Sigmoid colon (tissue), 7 donors: Measurements from ENCODE around the gene TMEM106C. TPM values are rescaled to one million over a fixed set of nuclear protein-coding genes. Genes with fewer than 3 reads are reported as not detected.

Experiments used
- DNase-seq: peaks from one replicate; pipeline ENCODE4 v3.0.0-alpha.2; 2019
- H3K27ac ChIP-seq, 4 donors: fragments of 200-600 bp; sonication (generic); one replicate each; pipeline ENCODE4 v1.5.1; 2016 to 2019; ENCODE audit warnings: mild to moderate bottlenecking in 1 of 4
- H3K27me3 ChIP-seq, 3 donors: fragments of 200-600 bp; sonication (generic); one replicate each; pipeline ENCODE4 v1.5.1; 2019; ENCODE audit warnings: mild to moderate bottlenecking in 1 of 3
- H3K36me3 ChIP-seq, 4 donors: fragments of 200-600 bp; sonication (generic); one replicate each; pipeline ENCODE4 v1.5.1; 2016 to 2019
- H3K4me1 ChIP-seq, 4 donors: fragments of 200-600 bp; sonication (generic); one replicate each; pipeline ENCODE4 v1.5.1; 2017 to 2019
- H3K4me3 ChIP-seq, 4 donors: fragments of 200-600 bp; sonication (generic); one replicate each; pipeline ENCODE4 v1.5.1; 2017 to 2019; ENCODE audit warnings: mild to moderate bottlenecking in 2 of 4, moderate library complexity in 1 of 4
- H3K9me3 ChIP-seq, 4 donors: fragments of 200-600 bp in 3 of 4; sonication (generic) in 3 of 4; one replicate each; pipeline versions ENCODE4 v1.5.1 to v1.6.1; 2013 to 2019
- EP300 ChIP-seq, 4 donors: sonication (generic); formaldehyde crosslinking; IDR thresholded peaks; one replicate each; pipeline ENCODE4 v1.6.1; 2017; ENCODE audit warnings: antibody characterized with exemption in 4 of 4
- POLR2A ChIP-seq, 2 donors: fragments of 450-650 bp; IDR thresholded peaks; one replicate each; pipeline ENCODE4 v1.6.1; 2016; ENCODE audit warnings: antibody characterized with exemption in 2 of 2, mild to moderate bottlenecking in 2 of 2, moderate library complexity in 2 of 2
- POLR2AphosphoS5 ChIP-seq, 4 donors: sonication (generic); formaldehyde crosslinking; IDR thresholded peaks; one replicate each; pipeline ENCODE4 v1.6.1; 2017; ENCODE audit warnings: antibody characterized with exemption in 4 of 4
- whole genome bisulfite sequencing, 2 donors: extraction: QIAGEN DNeasy Blood & Tissue Kit; methylation state at CpG; one replicate each; pipeline ENCODE4 v1.1.7; 2013; 5-methylcytosine and 5-hydroxymethylcytosine counted together
- intact Hi-C: fragments of 100-400 bp; cut with DNase I; formaldehyde crosslinking; loops from one replicate; pipeline ENCODE4 v1.15.1; 2023
- polyA plus RNA-seq, 3 donors: library from polyadenylated mRNA; stranded (reverse); fragments of 200-250 nt; gene quantifications; one replicate each; pipeline ENCODE4 v1.2.3, GENCODE V29; 2013
- total RNA-seq, 4 donors: library from RNA; depleted of rRNA; stranded (reverse); fragments of >200 nt; gene quantifications; one replicate each; pipeline ENCODE4 v1.1.0, GENCODE V29; 2016
- TF ChIP-seq, protein P1 (sequence below), 4 experiments: fragments of 450-650 bp in 3 of 4; fragments of 200-600 bp in 1 of 4; IDR thresholded peaks; one replicate each; pipeline ENCODE4 v1.5.1; 2016 to 2019; ENCODE audit warnings: antibody characterized with exemption in 4 of 4, mild to moderate bottlenecking in 3 of 4, moderate library complexity in 2 of 4
- donor health status: healthy with polysubstance abuse.
- donor health status: Bipolar disorder and iron deficiency.
- donor health status: healthy.

TMEM106C gene
- total and polyA plus RNA-seq, 7 donors, result 46.2 to 199 (median 122) TPM

DNA sequence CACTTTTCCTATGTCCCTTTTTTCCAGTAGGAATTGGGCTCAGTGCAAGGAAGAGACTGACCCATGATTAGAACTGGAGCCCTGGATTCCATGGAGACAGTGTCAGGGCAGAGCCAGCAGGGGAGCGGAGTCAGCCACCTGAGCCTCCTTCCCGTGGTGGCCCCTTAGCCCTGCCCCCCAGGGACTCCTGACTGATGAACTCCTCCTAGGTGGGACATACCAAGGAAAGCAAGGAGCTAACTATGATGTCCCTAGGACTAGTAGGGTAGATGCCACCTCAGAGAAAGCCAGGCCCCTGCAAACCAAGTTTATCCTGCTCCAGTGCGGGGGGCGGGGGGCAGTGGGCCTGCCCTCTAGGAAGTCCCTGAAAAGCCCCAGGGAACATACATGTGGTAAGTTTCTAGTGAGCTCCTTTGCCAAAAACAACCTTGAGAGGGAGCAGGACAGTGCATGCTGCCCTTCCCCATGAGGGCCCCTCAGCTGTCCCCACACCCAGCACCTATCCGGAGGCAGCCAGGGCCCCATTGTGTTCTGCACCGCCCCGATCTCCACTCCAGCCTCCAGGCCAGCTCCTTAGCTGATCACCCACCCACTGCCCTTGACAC is 47.1 kb downstream of the TMEM106C start:
- DNase-seq, result no peak
- WGBS, 2 donors, result 67 to 78% methylated on average over 7 of the region's 7 CpGs
- Histone ChIP-seq H3K4me1 (no peaks in the 10 kb centered on the region), H3K4me3 (no peak overlapping the region), H3K27me3 (peaks cover under 1 to 38% (median 12%) of the 10 kb centered on the region in 3 donors), H3K9me3 (no peaks in the 10 kb centered on the region), H3K27ac (no peak overlapping the region), H3K36me3 (no peaks in the 10 kb centered on the region)
- TF ChIP-seq, protein P1, sequence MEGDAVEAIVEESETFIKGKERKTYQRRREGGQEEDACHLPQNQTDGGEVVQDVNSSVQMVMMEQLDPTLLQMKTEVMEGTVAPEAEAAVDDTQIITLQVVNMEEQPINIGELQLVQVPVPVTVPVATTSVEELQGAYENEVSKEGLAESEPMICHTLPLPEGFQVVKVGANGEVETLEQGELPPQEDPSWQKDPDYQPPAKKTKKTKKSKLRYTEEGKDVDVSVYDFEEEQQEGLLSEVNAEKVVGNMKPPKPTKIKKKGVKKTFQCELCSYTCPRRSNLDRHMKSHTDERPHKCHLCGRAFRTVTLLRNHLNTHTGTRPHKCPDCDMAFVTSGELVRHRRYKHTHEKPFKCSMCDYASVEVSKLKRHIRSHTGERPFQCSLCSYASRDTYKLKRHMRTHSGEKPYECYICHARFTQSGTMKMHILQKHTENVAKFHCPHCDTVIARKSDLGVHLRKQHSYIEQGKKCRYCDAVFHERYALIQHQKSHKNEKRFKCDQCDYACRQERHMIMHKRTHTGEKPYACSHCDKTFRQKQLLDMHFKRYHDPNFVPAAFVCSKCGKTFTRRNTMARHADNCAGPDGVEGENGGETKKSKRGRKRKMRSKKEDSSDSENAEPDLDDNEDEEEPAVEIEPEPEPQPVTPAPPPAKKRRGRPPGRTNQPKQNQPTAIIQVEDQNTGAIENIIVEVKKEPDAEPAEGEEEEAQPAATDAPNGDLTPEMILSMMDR (IDR thresholded peaks at IDR 0.05), result no peak
- TF ChIP-seq EP300 (IDR thresholded peaks at IDR 0.05), result no peak
- intact Hi-C loops, result no loop called here

DNA sequence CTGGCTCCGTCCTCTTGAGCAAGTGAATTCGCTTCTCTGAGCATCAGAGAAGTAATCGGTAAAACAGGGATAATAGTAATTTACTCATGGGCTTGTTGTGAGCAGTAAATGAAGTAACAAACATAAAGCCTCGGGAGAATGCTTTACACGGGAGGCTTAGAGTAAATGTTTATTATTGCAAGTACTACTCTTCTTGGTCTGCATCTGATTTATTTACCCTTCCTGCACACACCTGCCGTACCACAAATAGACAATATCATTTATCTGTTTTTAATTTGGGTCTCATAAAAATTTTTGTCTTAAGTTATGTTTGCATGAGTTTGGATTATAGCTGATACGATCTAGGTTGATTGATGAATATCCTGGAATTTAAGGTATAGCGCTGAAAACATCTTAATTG is 48.7 kb downstream of the TMEM106C start:
- H3K9me3 ChIP-seq, result no peaks in the 10 kb centered on the region
- intact Hi-C loops, result no loop called here

DNA sequence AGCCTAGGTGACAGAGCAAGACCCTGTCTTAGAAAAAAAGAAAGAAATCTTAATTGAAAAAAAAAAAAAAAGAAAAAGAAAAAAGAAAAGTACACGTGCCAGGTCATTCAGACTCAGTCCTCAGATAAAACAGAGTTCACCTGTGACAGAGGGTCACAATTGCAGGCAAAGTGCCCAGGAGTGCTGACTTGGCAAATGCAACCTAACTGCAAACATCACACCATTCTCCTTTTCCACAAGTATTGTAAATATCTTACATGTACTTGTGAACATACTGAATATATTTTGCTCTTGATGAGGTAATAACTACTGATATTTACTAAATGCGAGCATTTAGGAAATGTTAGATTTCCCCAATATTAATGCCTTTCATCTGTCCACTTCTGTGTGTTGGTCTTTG is 49.9 kb downstream of the TMEM106C start:
- TF ChIP-seq EP300 (IDR thresholded peaks at IDR 0.05) (no peak), POLR2AphosphoS5 (IDR thresholded peaks at IDR 0.05) (no peak), POLR2A (IDR thresholded peaks at IDR 0.05) (no peak)
- TF ChIP-seq, protein P1 (IDR thresholded peaks at IDR 0.05), result no peak
- intact Hi-C loops, result no loop called here
- 50 to 72% methylated on average over 2 of the region's 2 CpGs for WGBS, 2 donors
- Histone ChIP-seq H3K4me1 (no peaks in the 10 kb centered on the region), H3K9me3 (no peaks in the 10 kb centered on the region), H3K27me3 (peaks cover 0 to 10% (median 0%) of the 10 kb centered on the region in 3 donors), H3K27ac (no peak overlapping the region), H3K4me3 (no peak overlapping the region), H3K36me3 (no peaks in the 10 kb centered on the region)
- DNase-seq, result no peak

More for the DNA sequence above, 48.7 kb downstream of the TMEM106C start:
- TF ChIP-seq POLR2AphosphoS5 (IDR thresholded peaks at IDR 0.05) (no peak), EP300 (IDR thresholded peaks at IDR 0.05) (no peak), POLR2A (IDR thresholded peaks at IDR 0.05) (no peak)
- TF ChIP-seq, protein P1 (IDR thresholded peaks at IDR 0.05), result no peak
- Histone ChIP-seq H3K4me1 (no peaks in the 10 kb centered on the region), H3K27me3 (peaks cover 0 to 22% (median 0%) of the 10 kb centered on the region in 3 donors), H3K36me3 (no peaks in the 10 kb centered on the region), H3K27ac (no peak overlapping the region), H3K4me3 (no peak overlapping the region)
- no peak for DNase-seq
- WGBS, 2 donors, result 36 to 62% methylated on average over 8 of the region's 8 CpGs

DNA sequence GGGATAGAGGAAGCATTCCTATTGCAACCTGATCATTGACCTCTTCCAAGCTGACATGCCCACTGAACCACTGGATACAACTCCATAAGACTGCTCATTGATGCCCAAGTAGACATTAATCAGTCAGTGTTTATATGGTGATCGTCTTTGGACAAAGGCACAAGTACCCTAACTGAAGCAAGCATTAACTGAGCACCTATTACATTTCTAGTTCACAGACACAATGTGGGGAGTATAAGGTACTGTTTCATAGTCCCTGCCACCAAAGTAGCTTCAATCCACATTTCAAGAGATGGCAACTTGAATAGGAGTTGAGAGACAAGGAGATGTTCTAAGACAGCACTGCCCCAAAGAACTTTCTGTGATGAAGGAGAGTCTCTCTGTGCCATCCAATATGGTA is 51.7 kb downstream of the TMEM106C start:
- no peaks in the 10 kb centered on the region for H3K4me1 ChIP-seq
- 47 to 72% methylated on average over 1 of the region's 1 CpG for WGBS, 2 donors
- TF ChIP-seq POLR2A (IDR thresholded peaks at IDR 0.05) (no peak), EP300 (IDR thresholded peaks at IDR 0.05) (no peak), POLR2AphosphoS5 (IDR thresholded peaks at IDR 0.05) (no peak)
- TF ChIP-seq, protein P1 (IDR thresholded peaks at IDR 0.05), result no peak
- no peaks in the 10 kb centered on the region for H3K9me3 ChIP-seq
- no peak overlapping the region for H3K27ac ChIP-seq
- H3K4me3 ChIP-seq, result no peak overlapping the region
- intact Hi-C loops, result no loop called here
- no peaks in the 10 kb centered on the region for H3K36me3 ChIP-seq
- peaks cover 0 to 3% (median 0%) of the 10 kb centered on the region in 3 donors for H3K27me3 ChIP-seq
- DNase-seq, result no peak

DNA sequence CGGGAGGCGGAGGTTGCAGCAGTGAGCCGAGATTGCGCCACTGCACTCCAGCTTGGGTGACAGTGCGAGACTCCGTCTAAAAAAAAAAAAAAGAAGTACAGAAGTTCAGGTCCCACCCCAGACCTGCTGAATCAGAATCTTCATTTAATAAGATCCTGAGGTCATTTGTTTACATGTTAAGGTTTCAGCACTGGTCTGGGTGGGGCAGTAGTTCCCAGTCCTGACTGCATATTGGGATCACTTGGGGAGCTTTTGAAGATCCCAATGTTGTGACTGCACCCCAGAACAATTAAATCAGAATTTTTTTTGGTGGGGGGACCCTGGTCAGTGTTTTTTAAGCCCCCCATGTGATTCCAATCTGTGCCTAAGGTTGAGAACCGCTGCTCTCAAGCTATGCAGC is 52.6 kb downstream of the TMEM106C start:
- 76 to 90% methylated on average over 7 of the region's 7 CpGs for WGBS, 2 donors
- intact Hi-C loops, result no loop called here
- no peak for DNase-seq
- H3K4me3 ChIP-seq, result no peak overlapping the region
- peaks cover 0 to 4% (median 0%) of the 10 kb centered on the region in 3 donors for H3K27me3 ChIP-seq
- TF ChIP-seq, protein P1 (IDR thresholded peaks at IDR 0.05), result no peak
- no peak for TF ChIP-seq EP300 (IDR thresholded peaks at IDR 0.05)
- H3K4me1 ChIP-seq, result no peaks in the 10 kb centered on the region
- H3K27ac ChIP-seq, result no peak overlapping the region
- no peaks in the 10 kb centered on the region for H3K36me3 ChIP-seq
- H3K9me3 ChIP-seq, result no peaks in the 10 kb centered on the region
